ENCODE measurements around the gene MAGEA11. TPM values are rescaled to one million over a fixed set of nuclear protein-coding genes. Genes with fewer than 3 reads are reported as not detected.

MAGEA11 gene
- total and polyA plus RNA-seq, 2 of the 4 experiments (the other 2 are of a cell fraction), result not detected

GRCh38 chrX:149716632-149717031 lies 4.8 kb downstream of the MAGEA11 start:
- Histone ChIP-seq H3K4me2 (ENCODE audit: low read depth, low read length) (no peak overlapping the region), H3K23ac (ENCODE audit: low read depth, low read length) (no peak overlapping the region), H4K8ac (ENCODE audit: low read depth in 2 of 2, low read length in 2 of 2) (no peak overlapping the region), H4K5ac (ENCODE audit: low read depth, low read length) (no peak overlapping the region), H3K9me1 (ENCODE audit: insufficient read depth, low read length) (no peaks in the 10 kb centered on the region), H3K4ac (ENCODE audit: low read depth, low read length) (no peak overlapping the region), H2BK15ac (ENCODE audit: low read depth, low read length) (no peak overlapping the region), H3K27me3 (ENCODE audit: control insufficient read depth, insufficient read depth, low read length) (peaks cover 2% of the 10 kb centered on the region; the same call in 1 of the 2 replicates), H3K18ac (ENCODE audit: low read depth, low read length) (no peak overlapping the region), H2AK9ac (replicated peaks; ENCODE audit: low read depth, low read length, poor library complexity) (no peak overlapping the region), H2BK120ac (ENCODE audit: low read depth, low read length) (no peak overlapping the region), H3K27ac (ENCODE audit: insufficient read depth, low read length) (no peak overlapping the region), H4K20me1 (ENCODE audit: insufficient read depth, low read length) (no peaks in the 10 kb centered on the region), H2BK20ac (ENCODE audit: low read depth, low read length) (no peak overlapping the region), H3K79me1 (ENCODE audit: low read depth in 1 of 2, low read length in 2 of 2) (no peaks in the 10 kb centered on the region), H3K9me3 (ENCODE audit: control insufficient read depth, insufficient read depth, low read length) (no peaks in the 10 kb centered on the region), H2AK5ac (ENCODE audit: low read depth, low read length) (no peak overlapping the region), H2BK5ac (ENCODE audit: low read depth, low read length, poor library complexity, severe bottlenecking) (no peak overlapping the region), H2AFZ (replicated peaks; ENCODE audit: low read length, poor library complexity) (no peak overlapping the region), H3K56ac (ENCODE audit: extremely low read depth, insufficient read depth, low read length) (no peak overlapping the region), H4K91ac (ENCODE audit: insufficient read depth, low read depth, low read length) (no peak overlapping the region), H3K9ac (ENCODE audit: low read depth, low read length) (no peak overlapping the region), H3K4me1 (ENCODE audit: control insufficient read depth, insufficient read depth, low read length) (no peaks in the 10 kb centered on the region), H3K36me3 (ENCODE audit: control insufficient read depth, insufficient read depth, low read length) (no peaks in the 10 kb centered on the region), H3K4me3 (ENCODE audit: insufficient read depth, low read depth, low read length) (no peak overlapping the region), H3K14ac (replicated peaks; ENCODE audit: low read depth, low read length) (no peak overlapping the region)
- WGBS, 2 experiments (ENCODE audit: extremely low coverage in 2 of 2, insufficient read length in 1 of 2), result no CpG with 5 or more reads among the region's 3 CpGs
- DNase-seq (no peak), ATAC-seq (ENCODE audit: low read depth) (no peak)
- dilution Hi-C loops (cut with HindIII; ENCODE audit: low sequenced_read_pairs, unreplicated experiment), result no loop called here
- TF ChIP-seq MXI1 (IDR thresholded peaks at IDR 0.05; ENCODE audit: borderline replicate concordance, low read depth, low read length), result no peak
- no peak for TF ChIP-seq CEBPB (IDR thresholded peaks at IDR 0.05; ENCODE audit: low read depth, low read length)
- TF ChIP-seq CHD1 (IDR thresholded peaks at IDR 0.05; ENCODE audit: low read depth, low read length), result no peak
- no peak for TF ChIP-seq ELK1 (IDR thresholded peaks at IDR 0.05; ENCODE audit: borderline replicate concordance, low read depth, low read length)
- TF ChIP-seq RFX5 (IDR thresholded peaks at IDR 0.05; ENCODE audit: low read depth, low read length), result no peak
- no peak for TF ChIP-seq RCOR1 (IDR thresholded peaks at IDR 0.05; ENCODE audit: insufficient replicate concordance, low read length)
- TF ChIP-seq MAFK (IDR thresholded peaks at IDR 0.05; ENCODE audit: low read depth, low read length), result no peak
- TF ChIP-seq POLR2A (IDR thresholded peaks at IDR 0.05; ENCODE audit: low read depth, low read length), result no peak
- TF ChIP-seq SMC3 (IDR thresholded peaks at IDR 0.05; ENCODE audit: low read depth, low read length), result no peak
- no peak for TF ChIP-seq USF2 (IDR thresholded peaks at IDR 0.05; ENCODE audit: low read depth, low read length)
- TF ChIP-seq BHLHE40 (IDR thresholded peaks at IDR 0.05; ENCODE audit: low read depth, low read length), result no peak
- TF ChIP-seq NFE2L2 (IDR thresholded peaks at IDR 0.05; ENCODE audit: low read depth, low read length), result no peak
- TF ChIP-seq MAZ (IDR thresholded peaks at IDR 0.05; ENCODE audit: borderline replicate concordance, low read depth, low read length), result no peak
- no peak for TF ChIP-seq FOS (IDR thresholded peaks at IDR 0.05; ENCODE audit: low read depth, low read length)
- no peak for TF ChIP-seq CTCF (conservative IDR thresholded peaks at IDR 0.05; ENCODE audit: low read depth, low read length)
- TF ChIP-seq RAD21 (IDR thresholded peaks at IDR 0.05; ENCODE audit: low read length), result no peak
- BruUV-seq (replicated peaks), result no TSS peak
- ChIA-PET POLR2A (ENCODE audit: unreplicated experiment) (no interaction called here), CTCF (no interaction called here)
- in situ Hi-C loops (cut with MboI; ENCODE audit: low sequenced_read_pairs), result loop anchor here (25.0 kb wide), 1 partner anchor 121 kb away; no protein-coding TSS in a partner anchor
- intact Hi-C loops (cut with micrococcal nuclease), result no loop called here
